ENCODE results near the gene SIVA1. TPM values are rescaled to one million over a fixed set of nuclear protein-coding genes. Genes with fewer than 3 reads are reported as not detected.
"Not testable (repeated sequence)": the region's sequence is repeated elsewhere in the genome, so short reads cannot be mapped to it uniquely, and the experiment has no call there.

The SIVA1 gene
- total RNA-seq, 2 donors from 2014 or later, result 58.3 to 66.1 TPM

DNA sequence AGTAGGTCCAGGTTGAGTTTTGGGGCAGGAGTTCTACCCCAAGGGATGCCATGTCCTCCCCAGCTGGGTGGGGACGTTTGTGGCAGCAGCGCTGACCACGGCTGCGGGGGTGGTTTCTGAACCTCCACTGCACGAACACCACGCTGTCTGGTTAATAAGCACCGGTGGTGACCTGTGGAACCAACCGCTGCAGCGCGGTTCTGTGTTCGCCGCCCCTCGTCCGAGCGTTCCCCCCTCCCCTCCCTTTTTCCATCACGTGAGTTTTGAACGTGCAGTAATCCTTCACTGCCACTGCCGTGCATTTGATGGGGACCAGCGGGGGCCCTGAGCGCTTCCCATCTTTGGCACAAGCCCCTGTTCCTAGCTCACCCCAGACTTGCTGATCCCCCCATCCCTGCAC, 35.3 kb upstream of the SIVA1 start:
- intact Hi-C loops (cut with DNase I), result no loop called here

DNA sequence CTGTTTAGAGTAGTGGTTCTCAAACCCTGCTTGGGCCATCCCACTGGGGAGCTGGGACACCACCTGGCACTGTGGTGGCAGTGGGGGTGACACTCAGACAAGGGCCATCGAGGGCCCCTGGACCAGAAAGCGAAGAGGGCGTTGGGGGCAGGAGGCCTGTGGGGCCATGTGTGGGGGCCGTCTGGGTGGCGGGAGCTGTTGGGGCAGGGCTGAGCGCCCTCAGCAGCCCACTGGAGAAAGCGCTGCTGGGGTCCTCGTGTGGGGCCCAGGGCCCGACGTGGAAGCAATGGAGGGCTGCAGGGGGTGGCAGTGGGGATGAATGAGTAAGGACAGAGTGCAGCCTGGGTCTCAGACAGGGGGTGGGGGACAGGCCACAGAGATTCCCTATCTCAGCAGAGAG, 34.8 kb upstream of the SIVA1 start:
- DNase-seq (ENCODE audit: low spot score), result no peak
- intact Hi-C loops (cut with DNase I), result no loop called here

More for the DNA sequence above, 35.3 kb upstream of the SIVA1 start:
- no peak for DNase-seq (ENCODE audit: low spot score)

DNA sequence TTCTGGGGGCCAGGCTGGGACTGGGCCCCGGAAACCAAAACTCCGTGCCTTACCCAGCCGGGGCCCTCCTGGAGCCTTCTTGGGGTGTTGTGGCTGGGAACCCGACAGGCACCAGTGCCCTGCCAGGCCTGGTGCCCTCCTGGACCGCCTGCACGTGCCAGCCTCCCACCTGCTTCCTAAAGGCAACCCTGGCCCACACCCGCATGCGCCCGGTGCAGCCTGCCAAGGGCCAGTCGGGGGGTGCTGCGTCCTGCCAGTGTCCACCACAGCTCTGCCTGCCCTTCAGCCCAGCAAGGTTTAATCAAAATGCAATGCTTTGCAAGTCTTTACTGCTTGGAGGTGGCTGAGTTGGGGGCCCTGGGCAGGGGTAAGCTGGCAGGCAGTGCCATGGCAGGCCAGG, 34.1 kb upstream of the SIVA1 start:
- no peak for DNase-seq (ENCODE audit: low spot score)
- intact Hi-C loops (cut with DNase I), result no loop called here

DNA sequence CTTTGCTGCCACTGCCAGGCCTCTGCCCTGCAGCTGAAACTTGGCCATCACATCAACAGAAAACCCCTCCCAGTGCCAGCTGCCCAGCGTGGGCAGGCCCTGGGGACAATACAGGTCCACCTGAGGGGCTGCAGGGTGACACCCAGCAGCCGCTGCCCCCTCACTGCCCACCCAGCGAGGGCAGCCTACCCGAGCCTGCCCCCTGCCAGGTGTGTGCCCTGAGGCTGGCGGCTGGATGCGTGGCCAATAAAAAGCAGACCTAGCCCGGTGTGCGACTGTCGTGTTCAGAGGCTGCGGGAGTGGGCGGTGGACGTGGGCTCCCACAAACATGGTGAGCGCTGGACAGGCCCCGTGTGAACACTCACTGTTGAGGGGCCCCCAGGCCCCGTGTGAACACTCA, 33.6 kb upstream of the SIVA1 start:
- no peak for DNase-seq (ENCODE audit: low spot score)
- intact Hi-C loops (cut with DNase I), result no loop called here

DNA sequence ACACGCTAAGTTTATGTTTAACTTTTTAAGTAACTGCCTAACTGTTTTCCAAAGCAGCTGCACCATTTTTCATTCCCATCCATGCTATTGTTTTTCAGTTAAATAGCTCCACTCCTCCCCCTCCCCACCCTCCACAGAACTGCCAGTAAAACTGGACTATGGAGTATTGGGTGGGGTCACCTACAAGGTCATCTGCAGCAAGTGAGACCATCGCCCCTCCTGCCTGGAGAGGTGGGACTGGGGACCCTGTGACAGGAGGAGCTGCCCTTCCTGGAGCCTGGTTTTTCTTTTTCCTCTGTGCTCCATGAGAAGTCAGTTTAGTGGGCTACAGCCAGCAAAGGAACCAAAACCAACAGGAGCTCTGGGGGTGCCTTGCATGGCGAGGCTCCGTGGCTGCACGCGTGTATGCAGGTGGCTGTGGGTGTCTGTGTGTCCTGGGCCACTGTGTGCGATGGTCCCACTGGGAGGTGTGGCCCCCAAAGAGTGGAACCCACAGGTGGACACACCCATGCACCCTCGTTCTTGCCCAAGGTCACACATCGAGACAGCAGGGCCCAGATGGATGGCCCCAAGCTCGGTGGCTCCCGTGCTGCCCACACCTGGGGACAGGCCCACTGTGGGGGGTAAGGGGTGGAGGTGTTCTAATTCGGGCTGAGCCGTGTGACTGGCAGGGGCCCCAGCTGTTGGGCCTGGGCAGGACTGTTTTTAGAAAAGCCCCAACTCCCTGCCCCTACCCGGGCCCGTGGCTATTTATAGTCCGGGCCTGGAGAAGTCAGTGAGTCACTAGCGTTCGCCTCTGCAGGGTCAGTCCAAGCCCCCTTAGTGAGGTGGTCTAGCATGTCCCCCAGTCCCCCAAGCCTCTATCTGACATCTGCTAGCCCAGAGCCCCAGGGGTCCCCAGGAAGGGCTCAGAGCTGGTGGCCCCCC, 31.2 kb upstream of the SIVA1 start:
- DNase-seq (ENCODE audit: low spot score), result no peak
- intact Hi-C loops (cut with DNase I), result no loop called here

DNA sequence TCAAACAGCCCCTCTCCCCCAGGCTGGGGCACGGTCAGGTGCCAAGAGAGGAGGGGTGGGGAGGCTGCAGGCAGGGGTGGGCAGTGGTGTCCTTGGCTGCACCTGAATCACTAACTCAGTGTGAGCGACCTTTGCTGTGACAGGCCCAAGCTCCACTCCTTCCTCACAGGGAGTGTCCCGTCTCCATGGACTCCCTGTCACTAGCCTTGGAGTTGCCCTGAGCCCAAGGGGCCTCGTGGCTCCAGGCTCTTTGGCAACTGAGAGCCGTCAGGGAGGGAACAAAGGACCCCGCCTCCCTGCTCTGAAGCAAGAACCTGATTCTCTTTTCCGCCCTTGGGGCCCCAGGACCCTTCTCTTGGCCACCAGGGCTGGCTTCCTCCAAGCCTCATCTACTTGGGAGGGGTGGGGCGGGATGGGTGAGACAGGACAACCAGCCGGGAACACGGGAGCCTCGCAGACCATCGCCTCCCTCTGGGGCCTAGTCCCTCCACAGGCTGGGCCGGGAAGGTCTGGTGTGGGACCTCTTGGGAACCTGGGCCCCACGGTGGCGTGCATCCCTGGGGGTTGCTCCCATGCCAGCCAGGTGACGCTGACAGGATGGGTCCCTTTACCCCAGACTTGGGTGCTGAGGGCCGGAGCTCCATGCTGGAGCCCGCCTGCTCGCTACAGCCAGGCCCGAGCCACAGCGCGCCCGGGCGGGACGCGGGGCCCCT, 29.9 kb upstream of the SIVA1 start:
- intact Hi-C loops (cut with DNase I), result no loop called here
- no peak for DNase-seq (ENCODE audit: low spot score)

DNA sequence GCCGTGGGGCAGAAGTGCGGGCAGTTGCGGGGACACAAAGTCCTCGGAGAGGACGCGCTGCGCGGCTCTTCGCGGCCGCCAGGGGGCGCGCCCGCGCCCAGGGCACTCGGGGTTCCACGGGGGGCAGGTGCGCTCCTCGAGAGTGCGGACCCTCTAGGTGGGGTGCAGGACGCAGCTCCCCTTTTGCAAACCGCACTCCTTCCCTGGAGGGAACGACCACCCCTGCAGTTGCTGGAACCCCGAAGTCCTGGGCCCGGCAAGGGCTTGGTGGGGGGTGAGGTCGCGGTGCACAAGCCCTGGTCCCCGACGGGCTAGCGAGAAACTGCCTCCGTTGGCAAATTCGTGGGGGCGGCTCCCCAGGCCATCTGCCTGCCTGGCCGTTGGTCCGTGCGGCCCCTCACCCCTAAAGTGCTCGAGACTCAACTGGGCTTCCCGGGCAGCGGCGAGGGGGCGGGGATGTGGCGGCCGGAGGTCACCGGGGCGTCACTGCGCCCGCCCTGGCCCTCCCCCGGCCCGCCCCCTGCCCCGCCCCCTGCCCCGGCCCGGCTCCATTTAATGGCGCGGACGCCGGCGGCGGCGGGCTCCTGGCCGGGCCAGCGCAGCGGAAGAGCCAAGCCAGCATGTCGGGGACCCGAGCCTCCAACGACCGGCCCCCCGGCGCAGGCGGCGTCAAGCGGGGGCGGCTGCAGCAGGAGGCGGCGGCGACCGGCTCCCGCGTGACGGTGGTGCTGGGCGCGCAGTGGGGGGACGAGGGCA, 29.1 kb upstream of the SIVA1 start, which contains the start of gene ADSS1:
ADSS1 (plus strand) TSS at position 579 of the 756 bp plus-strand sequence; CDS start at position 621, 42 bp downstream.
- intact Hi-C loops (cut with DNase I), result no loop called here
- peak; percentile 92 for DNase-seq (ENCODE audit: low spot score)

DNA sequence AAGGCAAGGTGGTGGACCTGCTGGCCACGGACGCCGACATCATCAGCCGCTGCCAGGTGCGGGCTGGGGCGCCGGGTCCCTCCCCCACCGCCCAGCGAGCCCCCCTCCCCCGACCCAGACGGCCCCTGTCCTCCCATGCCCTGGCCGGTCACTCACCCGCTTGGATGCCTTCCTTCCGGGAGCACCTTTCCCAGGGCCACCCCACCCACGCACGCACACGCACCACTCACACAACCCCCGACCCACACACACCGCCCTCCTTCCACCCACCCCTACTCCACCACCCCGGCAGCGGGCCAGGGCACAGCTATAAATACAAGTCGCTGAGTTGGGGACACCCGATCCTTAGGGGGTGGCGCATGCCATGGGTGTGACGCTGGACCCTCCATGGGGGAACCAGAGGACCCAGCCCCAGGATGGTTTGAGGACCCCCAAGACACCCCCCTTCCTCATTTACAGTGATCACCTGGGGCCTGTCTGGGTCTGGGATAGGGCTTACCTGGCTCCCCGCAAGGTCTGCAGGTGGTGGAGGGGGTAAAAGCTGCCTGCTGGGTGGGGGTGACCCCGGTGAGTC, 28.5 kb upstream of the SIVA1 start:
- intact Hi-C loops (cut with DNase I), result no loop called here
- DNase-seq (ENCODE audit: low spot score), result no peak

DNA sequence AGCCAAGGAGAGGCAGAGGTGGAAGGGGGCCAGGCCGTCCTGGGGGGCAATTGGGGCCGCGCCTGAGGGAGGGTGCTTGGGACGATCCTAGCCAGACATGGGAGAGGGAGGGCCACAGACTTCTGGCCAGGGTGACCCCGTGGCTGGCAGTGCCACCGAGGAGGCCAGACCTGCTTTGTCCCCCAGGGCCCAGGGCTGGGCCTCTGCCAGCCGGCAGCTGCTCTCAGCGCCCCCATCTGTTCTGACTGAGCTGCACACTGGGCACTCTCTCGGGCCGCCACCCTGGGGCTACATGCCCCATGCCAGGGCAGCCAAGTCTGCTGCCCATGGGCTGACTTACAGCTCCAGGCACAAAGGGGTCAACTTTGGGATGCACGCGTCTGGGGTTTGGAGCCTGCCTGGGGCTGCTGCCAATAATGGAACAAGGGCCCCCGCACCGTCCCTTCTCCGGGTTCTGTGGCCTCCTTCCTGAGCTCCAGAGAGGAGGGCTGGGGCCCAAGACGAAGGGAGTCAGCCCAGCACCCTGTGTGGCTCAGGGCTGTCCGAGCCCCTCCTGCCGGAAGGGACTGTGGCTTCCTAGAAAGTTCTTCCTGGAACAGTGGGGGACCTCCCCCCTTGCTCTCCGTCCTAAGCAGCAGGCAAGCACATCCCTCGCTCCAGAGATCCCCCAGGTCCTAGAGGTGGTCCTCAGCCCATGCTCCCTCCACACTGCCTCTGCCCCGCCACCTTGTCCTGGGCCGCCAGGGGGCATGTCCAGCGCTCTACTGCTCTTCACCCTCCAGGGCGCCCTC, 27.8 kb upstream of the SIVA1 start:
- no peak for DNase-seq (ENCODE audit: low spot score)
- intact Hi-C loops (cut with DNase I), result no loop called here

DNA sequence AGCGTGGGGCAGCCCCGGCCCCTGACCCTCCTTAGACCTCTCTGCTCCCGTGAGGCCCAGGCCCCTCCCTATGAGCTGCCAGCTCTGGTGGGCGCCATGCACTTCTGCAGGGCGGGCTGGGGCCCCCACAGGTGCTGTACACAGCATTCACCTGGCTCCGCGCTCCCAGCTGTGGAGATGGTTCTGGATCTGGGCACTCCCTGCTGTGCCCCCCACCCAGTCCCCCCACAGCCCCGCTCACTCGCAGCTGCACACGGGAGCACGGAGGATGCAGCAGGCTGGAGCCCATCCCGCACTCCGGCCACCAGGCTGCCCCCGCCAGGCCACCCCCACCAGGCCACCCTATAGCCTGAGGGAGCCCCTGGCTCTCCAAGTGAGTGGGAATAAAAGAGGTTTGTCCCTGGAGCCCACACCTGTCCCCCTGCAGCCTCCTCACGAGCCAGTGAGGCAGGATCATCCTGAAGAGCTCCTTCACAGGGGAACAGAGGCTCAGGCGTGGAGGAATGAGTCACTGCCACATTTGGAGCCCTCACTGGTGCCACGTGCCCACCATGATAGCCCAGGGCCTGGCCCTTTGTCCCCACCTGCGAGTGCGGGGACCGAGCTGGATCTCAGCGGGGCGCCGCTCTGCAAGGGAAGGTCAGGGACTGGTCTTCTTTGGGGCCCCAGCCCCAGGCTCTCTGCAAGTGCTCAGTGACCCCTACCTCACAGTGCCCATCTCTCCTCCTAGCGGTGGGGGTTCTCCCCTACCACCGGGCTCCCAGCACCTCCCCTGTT, 27.0 kb upstream of the SIVA1 start:
- DNase-seq (ENCODE audit: low spot score), result no peak
- intact Hi-C loops (cut with DNase I), result no loop called here

DNA sequence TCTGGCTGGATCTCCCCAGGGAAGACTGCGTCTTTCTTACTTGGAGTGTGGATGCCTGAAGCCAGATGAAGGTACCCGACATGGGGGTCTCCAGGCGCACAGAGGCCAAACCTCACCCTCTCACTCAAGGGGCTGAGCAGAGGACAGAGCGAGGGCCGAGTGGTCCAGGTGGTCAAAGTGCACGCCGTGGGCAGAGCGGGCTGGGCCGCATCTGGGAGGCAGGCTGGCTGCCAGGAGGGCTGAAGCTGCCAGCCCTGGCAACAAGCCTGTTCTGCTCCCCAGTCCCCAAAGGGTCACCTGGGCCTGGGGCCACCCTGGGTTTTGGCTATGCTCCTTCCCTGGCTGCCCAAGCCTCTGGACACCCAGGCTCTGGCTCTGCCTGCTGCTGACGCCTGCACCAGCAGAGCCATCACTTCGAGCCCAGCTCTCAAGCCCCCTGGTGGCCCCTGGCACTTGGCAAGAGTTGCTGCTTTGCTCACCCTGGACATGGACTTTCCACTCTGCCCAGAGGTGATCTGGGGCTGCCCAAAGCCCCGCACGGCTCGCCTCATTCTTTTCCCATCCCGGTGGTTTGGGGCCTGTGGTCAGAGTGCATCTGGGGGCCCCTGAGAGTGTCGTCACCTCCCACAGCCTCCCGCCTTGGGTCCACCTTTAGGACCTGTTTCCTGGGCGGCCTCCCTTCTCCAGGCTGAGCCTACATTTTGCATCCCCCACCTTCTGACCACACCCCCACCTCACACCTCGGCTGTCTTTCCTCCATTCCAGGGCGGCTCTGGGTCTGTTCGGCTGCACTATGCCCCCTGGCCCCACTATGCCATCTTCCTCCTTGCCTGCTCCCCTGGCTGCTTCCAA, 26.1 kb upstream of the SIVA1 start:
- intact Hi-C loops (cut with DNase I), result no loop called here

DNA sequence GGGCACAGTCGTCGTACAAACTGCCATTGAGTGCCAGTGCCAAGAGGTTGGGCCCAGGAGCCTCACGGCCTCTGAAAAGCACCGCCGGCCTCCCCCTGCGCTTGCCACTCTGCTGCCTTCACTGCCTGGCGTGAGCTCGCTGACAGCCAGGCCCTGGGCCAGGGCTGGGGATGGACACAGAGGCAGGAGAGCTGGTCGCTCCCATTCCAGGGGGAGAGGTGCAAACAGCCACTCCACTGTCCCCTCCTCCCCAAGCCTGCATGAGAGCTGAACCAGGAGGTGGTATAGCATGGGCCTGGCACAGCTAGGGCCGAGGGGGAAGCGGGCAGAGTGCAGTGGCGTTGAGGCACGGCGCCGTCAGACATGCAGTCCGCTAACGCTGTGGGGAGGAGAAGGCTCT, 24.3 kb upstream of the SIVA1 start:
- intact Hi-C loops (cut with DNase I), result no loop called here

More for the DNA sequence above, 26.1 kb upstream of the SIVA1 start:
- DNase-seq (ENCODE audit: low spot score), result no peak

DNA sequence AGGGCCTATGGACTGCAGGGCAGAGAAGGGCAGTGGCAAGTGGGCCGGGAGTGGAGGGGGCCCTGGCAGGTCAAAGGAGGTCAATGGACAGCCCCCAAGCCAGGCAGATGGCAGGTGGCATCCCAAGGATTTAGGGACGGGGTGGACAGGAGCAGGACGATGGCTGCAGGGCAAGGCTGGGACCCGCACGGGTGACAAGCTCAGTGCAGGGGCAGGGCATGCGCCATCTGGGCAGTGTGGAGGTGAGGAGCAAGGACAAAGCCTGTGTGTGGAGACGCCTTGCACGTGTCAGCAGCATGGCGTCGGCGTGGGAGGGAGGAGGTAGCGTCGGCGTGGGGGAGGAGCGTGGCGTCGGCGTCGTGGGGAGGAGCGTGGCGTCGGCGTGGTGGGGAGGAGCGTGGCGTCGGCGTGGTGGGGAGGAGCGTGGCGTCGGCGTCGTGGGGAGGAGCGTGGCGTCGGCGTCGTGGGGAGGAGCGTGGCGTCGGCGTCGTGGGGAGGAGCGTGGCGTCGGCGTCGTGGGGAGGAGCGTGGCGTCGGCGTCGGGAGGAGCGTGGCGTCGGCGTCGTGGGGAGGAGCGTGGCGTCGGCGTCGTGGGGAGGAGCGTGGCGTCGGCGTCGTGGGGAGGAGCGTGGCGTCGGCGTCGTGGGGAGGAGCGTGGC, 23.6 kb upstream of the SIVA1 start:
- DNase-seq (ENCODE audit: low spot score); intact Hi-C loops (cut with DNase I): not testable (repeated sequence)

More for the DNA sequence above, 24.3 kb upstream of the SIVA1 start:
- DNase-seq (ENCODE audit: low spot score), result no peak

DNA sequence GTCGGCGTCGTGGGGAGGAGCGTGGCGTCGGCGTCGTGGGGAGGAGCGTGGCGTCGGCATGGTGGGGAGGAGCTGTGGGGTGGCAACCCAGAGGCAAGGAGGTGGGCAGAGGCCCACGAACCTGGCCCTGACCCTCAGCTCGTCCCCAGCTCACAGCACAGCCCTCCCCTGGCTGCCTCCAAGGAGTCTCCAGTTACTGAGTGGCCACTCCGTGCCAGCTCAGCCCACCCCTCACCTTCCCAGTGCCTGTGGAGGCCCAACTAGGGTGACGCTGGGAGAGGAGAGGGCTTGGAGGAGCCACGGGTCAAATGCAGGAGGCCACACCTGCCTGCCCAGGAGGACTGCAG, 23.1 kb upstream of the SIVA1 start:
- intact Hi-C loops (cut with DNase I), result no loop called here
- DNase-seq (ENCODE audit: low spot score), result no peak

DNA sequence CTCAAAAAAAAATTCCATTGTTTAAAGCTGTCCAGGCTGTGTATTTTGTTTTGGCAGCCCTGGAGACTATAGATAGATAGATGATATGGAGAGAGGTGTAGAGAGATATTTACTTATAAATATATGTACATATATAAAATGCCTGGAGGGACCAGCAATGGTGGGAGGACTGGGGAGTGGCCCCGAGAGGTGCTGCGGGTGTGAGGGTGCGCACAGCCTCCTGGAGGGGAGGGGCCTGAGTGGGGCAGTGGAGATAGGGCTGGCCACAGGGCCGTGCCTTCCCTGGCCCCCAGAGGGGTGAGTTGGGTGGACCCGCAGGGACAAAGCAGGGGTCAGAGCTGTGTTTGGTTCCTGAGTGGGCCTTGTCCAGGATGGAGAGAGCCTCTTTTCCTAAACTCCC, 22.5 kb upstream of the SIVA1 start:
- DNase-seq (ENCODE audit: low spot score), result no peak
- intact Hi-C loops (cut with DNase I), result no loop called here

Data from posterior vena cava (tissue), 2 donors.